SK-N-MC (cell line): Measurements from ENCODE around the gene BMP8B.

Source experiments
- EZH2 ChIP-seq: fragments of 200-600 bp; sonication (generic); IDR thresholded peaks from one replicate; pipeline ENCODE4 v1.6.1; 2017; ENCODE audit warnings: antibody characterized with exemption
- FOXP2 ChIP-seq: optimal IDR thresholded peaks from 2 replicates; pipeline ENCODE3; 2011; ENCODE audit warnings: mild to moderate bottlenecking, moderate library complexity; ENCODE audit not compliant: insufficient read depth; ENCODE audit errors: extremely low read length, control extremely low read depth
- POLR2AphosphoS5 ChIP-seq: IDR thresholded peaks from 2 replicates; pipeline ENCODE4 v1.6.1; 2012; ENCODE audit warnings: mild to moderate bottlenecking, low read depth, low read length, borderline replicate concordance

DNA sequence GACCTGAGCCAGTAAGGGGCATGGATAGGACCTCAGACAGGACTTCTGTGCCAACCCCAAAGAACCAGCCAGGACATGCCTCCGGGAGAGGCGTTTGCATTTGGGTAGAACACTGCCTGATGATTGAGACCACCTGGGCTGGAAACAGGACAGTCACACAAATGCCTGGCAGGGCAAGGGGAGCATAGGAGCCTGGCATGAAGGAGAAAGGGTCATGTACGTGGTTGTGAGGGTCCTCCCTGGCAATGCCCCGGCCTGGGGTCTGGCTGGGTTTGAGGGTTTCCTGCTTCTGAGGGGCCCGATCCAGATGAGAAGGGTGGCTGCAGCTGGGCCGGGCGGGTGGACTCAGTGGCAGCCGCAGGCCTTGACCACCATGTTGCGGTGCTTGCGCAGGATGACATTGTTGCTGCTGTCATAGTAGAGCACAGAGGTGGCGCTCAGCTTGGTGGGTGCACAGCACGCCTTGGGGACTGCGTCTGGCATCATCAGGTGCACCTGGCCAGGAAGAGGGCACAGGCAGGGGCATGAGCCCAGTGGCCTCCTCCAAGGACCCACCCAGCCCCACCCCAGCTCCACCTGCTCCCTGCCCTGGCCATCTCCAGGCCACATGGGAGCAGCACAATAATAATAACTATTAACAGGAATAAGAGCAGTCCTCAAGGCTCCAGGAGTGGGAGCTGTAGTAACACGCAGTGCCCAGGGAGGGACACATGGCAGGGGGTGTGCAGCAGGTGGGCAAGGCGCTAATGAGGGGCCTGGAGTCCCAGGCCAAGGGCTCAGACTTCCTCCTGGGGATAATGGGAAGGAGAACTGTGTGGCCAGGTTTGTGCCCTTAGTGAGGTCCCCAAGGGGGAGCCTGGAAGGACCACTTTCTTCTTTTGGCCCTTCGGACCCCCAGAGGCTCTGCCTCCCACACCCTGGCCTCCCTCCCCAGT, 28.3 kb downstream of the BMP8B start:
- no peak for TF ChIP-seq EZH2
- no peak for TF ChIP-seq POLR2AphosphoS5
- no peak for TF ChIP-seq FOXP2
